HG03571 (cell line): ENCODE results near the gene KCNJ9.

Experiments
- ATAC-seq: cut with Tn5 transposase; IDR thresholded peaks from one replicate; pipeline ENCODE4 v1.9.1; 2021; ENCODE audit not compliant: unreplicated experiment

KCNJ9 gene

DNA sequence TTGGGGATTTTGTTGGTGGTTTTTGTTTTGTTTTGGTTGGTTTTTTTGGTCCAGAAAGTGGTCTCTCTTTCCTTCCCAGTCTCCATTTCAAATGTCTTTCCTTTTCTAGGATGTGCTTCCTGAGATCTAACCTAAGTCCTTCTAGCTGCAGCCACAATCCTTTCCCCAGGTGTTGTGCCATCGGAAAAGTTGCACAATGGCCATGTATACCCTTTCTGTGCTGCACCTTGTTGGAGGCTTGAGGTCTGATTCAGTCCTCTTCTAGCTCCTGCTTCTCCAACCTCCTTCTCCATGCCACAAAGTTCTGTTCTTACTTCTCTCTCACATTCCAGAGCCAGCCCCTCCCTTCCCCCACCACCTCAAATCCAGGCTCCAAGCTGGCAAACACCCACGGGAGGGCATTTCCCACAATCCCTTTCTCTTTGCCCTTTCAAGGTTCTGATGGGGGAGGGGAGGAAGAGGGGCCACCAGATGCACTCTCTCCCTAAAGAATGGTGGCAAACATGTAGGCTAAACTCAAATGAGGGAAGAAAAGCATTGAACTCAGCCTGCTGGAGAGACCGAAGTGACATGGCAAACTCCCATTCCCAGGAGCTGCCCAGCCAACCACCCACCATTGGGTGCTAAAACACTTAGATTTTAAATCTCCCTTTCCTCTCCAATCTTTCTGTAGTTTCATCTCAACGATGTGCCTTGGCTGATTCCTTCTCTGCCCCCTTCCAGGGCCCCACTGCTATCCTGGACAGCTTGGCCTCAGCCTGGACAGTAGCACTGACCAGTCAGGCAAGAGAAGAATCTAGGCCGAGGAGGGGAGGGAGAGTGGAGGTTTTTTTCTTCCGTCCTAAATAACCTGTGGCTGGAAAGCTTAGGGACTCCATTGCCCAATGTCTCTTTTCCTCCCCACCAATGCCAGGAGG, 14.3 kb upstream of the KCNJ9 start:
- no peak for ATAC-seq

DNA sequence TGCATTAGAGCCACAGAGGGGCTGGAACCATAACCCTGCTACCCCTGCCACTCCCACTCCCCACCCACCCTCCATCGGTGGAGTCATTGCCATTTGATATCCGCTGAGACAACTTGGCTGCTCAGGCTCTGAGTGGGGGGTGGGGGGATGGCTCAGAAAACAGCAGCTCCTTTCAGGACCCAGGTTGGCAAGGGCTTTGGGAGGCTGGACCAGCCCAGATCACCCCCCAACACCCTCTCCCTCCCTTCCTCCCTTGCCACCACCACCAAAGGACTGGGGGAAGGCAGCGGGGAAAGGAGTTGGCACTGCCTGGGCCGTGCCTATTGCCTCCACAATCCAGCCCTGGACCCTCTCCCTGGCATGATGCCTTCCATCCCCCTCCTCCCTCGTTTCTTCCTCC, 13.1 kb upstream of the KCNJ9 start:
- ATAC-seq = no peak

DNA sequence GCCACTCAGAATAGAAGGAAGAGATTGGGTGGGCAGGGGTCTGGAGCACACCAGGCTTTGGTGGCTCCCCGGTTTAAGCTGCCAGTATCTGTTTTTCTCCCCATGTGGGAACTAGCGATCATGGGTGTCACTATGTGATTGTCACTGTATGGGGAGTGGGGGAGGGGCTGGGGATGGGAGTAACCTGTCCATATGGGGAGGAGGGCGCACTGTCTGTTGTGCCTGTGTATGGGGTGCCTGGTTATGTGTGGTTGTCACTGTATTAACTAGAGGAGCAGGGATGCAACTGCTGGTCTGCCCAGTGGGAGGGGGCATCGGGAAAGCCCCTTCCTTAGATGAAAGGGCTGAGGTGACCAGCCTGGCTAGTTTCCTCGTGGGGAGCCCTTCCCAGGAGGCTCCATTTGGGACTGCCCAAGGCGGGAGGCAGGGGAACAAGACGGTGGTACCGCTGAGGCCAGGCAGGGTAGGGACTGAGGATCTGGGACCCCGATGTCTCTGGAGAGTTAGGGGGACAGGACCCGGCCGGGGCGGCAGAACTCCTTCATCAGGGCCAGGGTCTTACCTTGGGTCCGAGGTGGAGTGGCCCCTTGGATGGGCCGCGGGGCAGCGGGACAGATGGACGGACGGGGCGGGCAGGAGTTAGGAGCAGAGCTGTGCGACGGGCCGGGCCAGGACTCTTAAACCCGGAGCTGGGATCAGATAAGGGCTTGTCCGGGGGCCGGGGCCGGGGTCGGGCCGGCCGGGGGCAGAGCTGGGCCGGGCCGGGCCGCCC, 11.7 kb upstream of the KCNJ9 start, which contains the start of gene KCNJ10:
Gene KCNJ10, minus strand, starts transcription at position 701 of the 772 bp plus-strand sequence. CDS start 27,628 bp downstream, outside the sequence.
- no peak for ATAC-seq

- ATAC-seq = no peak
These were observed 10.8 kb upstream of the KCNJ9 start for GRCh38 chr1:160070243-160071163.

DNA sequence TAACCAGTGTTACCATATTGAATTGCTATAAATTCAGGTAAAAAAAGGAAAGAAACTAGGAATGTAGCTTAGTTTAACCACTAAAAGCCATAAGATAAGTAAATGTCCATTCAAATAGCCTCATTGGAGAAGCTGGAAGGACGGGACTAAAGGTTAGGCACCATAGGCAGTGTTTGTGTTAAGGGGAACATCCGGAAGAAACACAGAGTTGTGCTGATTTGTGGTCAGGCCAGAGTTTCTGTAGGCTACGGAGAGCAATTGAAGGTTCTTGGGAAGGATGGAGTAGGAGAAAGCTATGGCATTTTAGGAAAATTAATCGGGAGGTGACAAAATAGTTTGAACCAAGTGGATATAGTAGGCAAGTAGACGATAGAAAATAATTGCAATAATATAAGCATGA, 10.0 kb upstream of the KCNJ9 start:
- ATAC-seq = no peak

- no peak for ATAC-seq
These were observed 6.5 kb upstream of the KCNJ9 start for GRCh38 chr1:160074865-160075264.

DNA sequence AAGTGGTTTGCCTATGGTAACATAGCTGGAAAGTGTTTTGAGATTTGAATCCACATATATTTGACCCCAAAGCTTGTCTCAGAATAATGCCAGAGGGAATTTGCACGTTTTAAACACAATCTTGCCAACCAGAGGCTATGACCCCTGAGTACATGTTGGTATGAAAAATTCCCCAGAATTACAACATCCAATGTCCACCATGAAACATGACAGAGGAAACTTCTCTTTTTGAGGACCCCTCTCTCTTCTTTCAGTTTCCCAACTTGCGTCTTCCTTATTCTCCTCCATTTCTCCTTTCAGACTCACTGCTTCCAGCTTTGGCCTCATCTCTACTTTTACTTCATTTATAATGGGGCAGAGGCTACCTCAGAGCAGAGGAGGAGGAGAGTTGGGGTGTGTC, 5.5 kb upstream of the KCNJ9 start:
- no peak for ATAC-seq

GRCh38 chr1:160076295-160076694, 5.0 kb upstream of the KCNJ9 start:
- no peak for ATAC-seq

DNA sequence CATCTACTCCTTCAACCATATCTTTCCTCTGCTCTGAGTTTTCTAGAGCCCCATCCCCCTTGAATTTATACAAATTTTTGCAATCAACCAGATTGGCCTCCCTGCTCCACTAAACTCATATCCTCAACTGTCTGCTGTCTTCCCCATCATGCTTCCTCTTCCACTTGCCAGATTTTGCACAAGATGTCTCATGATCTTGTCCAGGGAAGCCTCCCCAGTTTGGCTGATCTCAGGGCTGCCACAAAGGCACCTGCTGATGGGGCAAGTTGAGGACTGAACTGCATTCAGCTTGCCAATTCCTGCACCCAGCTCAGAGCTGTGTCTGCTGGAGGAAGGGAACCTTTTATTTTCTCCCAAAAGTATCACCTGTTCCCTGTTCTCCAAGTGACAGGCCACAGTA, 3.9 kb upstream of the KCNJ9 start:
- ATAC-seq = no peak

GRCh38 chr1:160078512-160079195, 2.7 kb upstream of the KCNJ9 start:
- ATAC-seq = no peak

GRCh38 chr1:160079448-160079847, 1.9 kb upstream of the KCNJ9 start:
- no peak for ATAC-seq

DNA sequence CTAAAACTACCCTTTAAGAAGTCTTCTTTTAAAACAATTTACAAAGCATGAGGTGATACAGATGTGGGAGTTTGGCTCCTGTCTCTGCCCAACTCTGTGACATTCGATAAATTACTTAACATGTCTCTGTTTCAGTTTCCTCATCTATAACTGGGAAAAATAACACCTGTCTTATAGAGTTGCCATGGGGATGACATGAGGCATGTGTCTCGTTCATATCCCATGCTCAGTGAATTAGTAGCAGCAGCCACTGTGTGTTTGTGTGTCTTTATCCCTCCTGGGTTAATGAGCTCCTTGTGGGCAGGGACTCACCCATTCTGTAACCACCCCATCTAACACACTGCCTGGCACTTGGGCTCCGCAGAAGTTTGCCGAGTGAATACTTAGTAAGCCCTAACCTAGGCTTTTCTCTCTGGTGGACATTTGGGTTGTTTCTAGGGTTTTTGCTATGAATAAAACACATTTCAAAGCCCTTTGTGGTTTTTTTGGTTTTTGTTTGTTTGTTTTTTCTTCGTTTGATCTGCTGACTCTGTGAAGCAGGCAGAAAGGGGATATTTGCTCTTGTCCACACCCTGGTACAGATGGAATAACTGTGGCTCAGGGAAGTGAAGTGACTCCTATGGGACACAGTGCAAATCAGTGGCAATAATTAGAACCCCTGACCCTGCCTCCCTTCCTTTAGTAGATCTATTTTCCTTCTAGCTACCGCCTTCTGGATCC, 797 bp upstream of the KCNJ9 start:
- ATAC-seq = no peak

- ATAC-seq = no peak
These were observed 1.1 kb downstream of the KCNJ9 start for GRCh38 chr1:160082487-160082886.

- no peak for ATAC-seq
These were observed 1.6 kb downstream of the KCNJ9 start for GRCh38 chr1:160082926-160083325.

GRCh38 chr1:160083968-160084770, 2.8 kb downstream of the KCNJ9 start:
- ATAC-seq = no peak

- ATAC-seq = no peak
These were observed 3.5 kb downstream of the KCNJ9 start for GRCh38 chr1:160084771-160085321.

GRCh38 chr1:160085686-160086455, 4.5 kb downstream of the KCNJ9 start:
- no peak for ATAC-seq

DNA sequence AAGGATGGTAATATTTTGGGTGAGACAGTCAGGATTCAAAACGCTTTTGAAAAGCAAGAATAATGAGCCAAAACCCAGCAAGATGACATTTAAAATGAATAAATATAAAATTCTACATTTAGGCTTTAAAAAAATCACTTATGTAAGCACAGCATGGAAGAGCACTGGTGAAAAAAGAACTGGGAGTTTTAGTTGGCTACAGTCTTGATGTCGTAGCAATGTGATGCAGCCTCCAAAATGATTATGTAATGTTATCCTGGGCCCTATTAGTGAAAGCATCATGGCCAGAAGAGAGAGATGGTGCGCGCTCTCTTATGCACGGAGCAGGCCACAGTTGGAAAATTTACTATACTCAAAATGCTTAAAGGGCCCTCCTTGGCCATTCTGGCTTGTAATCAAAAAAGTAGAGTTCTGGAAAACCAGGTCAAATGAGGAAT, 5.1 kb downstream of the KCNJ9 start:
- no peak for ATAC-seq
